Esophagus muscularis mucosa (tissue), 4 donors: ENCODE data around the gene IRGQ. TPM values are rescaled to one million over a fixed set of nuclear protein-coding genes. Genes with fewer than 3 reads are reported as not detected.
A peak's percentile ranks its signal among the peaks of the same experiment; 100 is the strongest.

Experiments used
- DNase-seq: peaks from one replicate; pipeline ENCODE4 v3.0.0-alpha.2; 2017; ENCODE audit errors: extremely low spot score
- H3K27ac ChIP-seq, 4 donors: fragments of 200-600 bp; sonication (generic); replicated peaks in 1 of 4; 1 replicate in 3 of 4; 2 replicates in 1 of 4; pipeline ENCODE4 v1.5.1; 2016 to 2019; ENCODE audit warnings: mild to moderate bottlenecking in 1 of 4
- H3K27me3 ChIP-seq, 4 donors: fragments of 200-600 bp; sonication (generic); one replicate each; pipeline versions ENCODE4 v1.5.1 to v1.6.0; 2016 to 2019
- H3K36me3 ChIP-seq, 4 donors: fragments of 200-600 bp; sonication (generic); one replicate each; pipeline ENCODE4 v1.5.1; 2016 to 2019
- H3K4me1 ChIP-seq, 4 donors: fragments of 200-600 bp; sonication (generic); one replicate each; pipeline ENCODE4 v1.5.1; 2016 to 2019
- H3K4me3 ChIP-seq, 4 donors: fragments of 200-600 bp; sonication (generic); 1 replicate in 2 of 4; 2 replicates in 2 of 4; pipeline ENCODE4 v1.5.1; 2016 to 2019; ENCODE audit warnings: mild to moderate bottlenecking in 4 of 4, moderate library complexity in 1 of 4
- H3K9me3 ChIP-seq, 4 donors: fragments of 200-600 bp; sonication (generic); 1 replicate in 3 of 4; 2 replicates in 1 of 4; pipeline ENCODE4 v1.5.1; 2016 to 2019
- CTCF ChIP-seq, 3 experiments: fragments of 200-600 bp in 2 of 3; fragments of 450-650 bp in 1 of 3; sonication (generic) in 2 of 3; IDR thresholded peaks; one replicate each; pipeline ENCODE4 v1.5.1; 2017 to 2019; ENCODE audit warnings: antibody characterized with exemption in 3 of 3, mild to moderate bottlenecking in 2 of 3, moderate library complexity in 1 of 3
- EP300 ChIP-seq: sonication (generic); formaldehyde crosslinking; IDR thresholded peaks from one replicate; pipeline ENCODE4 v1.6.1; 2017; ENCODE audit warnings: antibody characterized with exemption
- POLR2A ChIP-seq: fragments of 450-650 bp; IDR thresholded peaks from one replicate; pipeline ENCODE4 v1.6.1; 2017; ENCODE audit warnings: antibody characterized with exemption, moderate library complexity, mild to moderate bottlenecking, low read depth
- POLR2AphosphoS5 ChIP-seq, 2 donors: sonication (generic); formaldehyde crosslinking; IDR thresholded peaks; one replicate each; pipeline ENCODE4 v1.6.1; 2017; ENCODE audit warnings: antibody characterized with exemption in 2 of 2
- WGBS: methylation state at CpG from one replicate; pipeline ENCODE4 v1.1.5; 2018; 5-methylcytosine and 5-hydroxymethylcytosine counted together
- intact Hi-C: fragments of 100-400 bp; cut with DNase I; formaldehyde crosslinking; loops from one replicate; pipeline ENCODE4 v1.15.1; 2023
- total RNA-seq, 4 donors: library from RNA; depleted of rRNA; stranded (reverse); fragments of >200 nt; gene quantifications; one replicate each; pipeline versions ENCODE4 v1.1.0 to v1.2.1, GENCODE V29; 2016

IRGQ gene
- total RNA-seq, 4 donors from 2014 or later = 20.3 to 36.0 (median 28.6) TPM

- 83% methylated on average over 4 of the region's 4 CpGs for WGBS
- DNase-seq = no peak
- Histone ChIP-seq H3K27ac (no peak overlapping the region), H3K4me3 (no peak overlapping the region), H3K4me1 (peaks cover 18 to 29% (median 28%) of the 10 kb centered on the region in 4 donors), H3K27me3 (no peaks in the 10 kb centered on the region), H3K9me3 (no peaks in the 10 kb centered on the region), H3K36me3 (peaks cover 4 to 57% (median 37%) of the 10 kb centered on the region in 4 donors)
- TF ChIP-seq CTCF (IDR thresholded peaks at IDR 0.05) (no peak), EP300 (no peak), POLR2AphosphoS5 (IDR thresholded peaks at IDR 0.05) (no peak), POLR2A (no peak)
- intact Hi-C loops = loop anchor here (5.0 kb wide), 1 partner anchor 62 kb away; no protein-coding TSS in a partner anchor
Measured at GRCh38 chr19:43599635-43600295, 3.8 kb upstream of the IRGQ start.

GRCh38 chr19:43598445-43599240, 2.7 kb upstream of the IRGQ start:
- no peak overlapping the region for H3K4me3 ChIP-seq
- intact Hi-C loops = loop anchor here (5.0 kb wide), 1 partner anchor 61 kb away; no protein-coding TSS in a partner anchor
- 93% methylated on average over 17 of the region's 19 CpGs for WGBS
- H3K27me3 ChIP-seq = no peaks in the 10 kb centered on the region
- DNase-seq = no peak
- TF ChIP-seq CTCF (IDR thresholded peaks at IDR 0.05) (no peak), POLR2A (no peak), EP300 (no peak), POLR2AphosphoS5 (IDR thresholded peaks at IDR 0.05) (no peak)
- H3K9me3 ChIP-seq = no peaks in the 10 kb centered on the region
- no peak overlapping the region for H3K27ac ChIP-seq
- peaks cover 29 to 40% (median 39%) of the 10 kb centered on the region in 4 donors for H3K4me1 ChIP-seq
- peaks cover 5 to 59% (median 43%) of the 10 kb centered on the region in 4 donors for H3K36me3 ChIP-seq

GRCh38 chr19:43597876-43598275, 1.9 kb upstream of the IRGQ start:
- no peak for TF ChIP-seq POLR2A
- DNase-seq = no peak
- Histone ChIP-seq H3K36me3 (peaks cover 13 to 66% (median 48%) of the 10 kb centered on the region in 4 donors), H3K27me3 (no peaks in the 10 kb centered on the region), H3K9me3 (no peaks in the 10 kb centered on the region), H3K4me3 (no peak overlapping the region), H3K27ac (peak overlapping the region in 1 of 4 donors; percentile 98), H3K4me1 (peaks cover 33 to 48% (median 47%) of the 10 kb centered on the region in 4 donors)
- 43% methylated on average over 5 of the region's 5 CpGs for WGBS
- intact Hi-C loops = loop anchor here (2.0 to 5.0 kb wide), 2 partner anchors 55 to 61 kb away; no protein-coding TSS in a partner anchor

GRCh38 chr19:43596842-43597461, 1.0 kb upstream of the IRGQ start:
- Histone ChIP-seq H3K4me3 (peak overlapping the region; percentile 58 to 71 (median 70)), H3K9me3 (no peaks in the 10 kb centered on the region), H3K27ac (peak overlapping the region; percentile 93 to 98 (median 95)), H3K27me3 (no peaks in the 10 kb centered on the region), H3K4me1 (peaks cover 33 to 57% (median 50%) of the 10 kb centered on the region in 4 donors), H3K36me3 (peaks cover 18 to 66% (median 50%) of the 10 kb centered on the region in 4 donors)
- intact Hi-C loops = loop anchor here (2.0 to 5.0 kb wide), 2 partner anchors 56 to 60 kb away; no protein-coding TSS in a partner anchor
- no peak for DNase-seq
- TF ChIP-seq POLR2AphosphoS5 (IDR thresholded peaks at IDR 0.05) = no peak
- WGBS = 32% methylated on average over 6 of the region's 7 CpGs

GRCh38 chr19:43595605-43595998, 332 bp downstream of the IRGQ start:
- H3K4me1 ChIP-seq = peaks cover 33 to 59% (median 50%) of the 10 kb centered on the region in 4 donors
- H3K36me3 ChIP-seq = peaks cover 24 to 66% (median 54%) of the 10 kb centered on the region in 4 donors
- no peaks in the 10 kb centered on the region for H3K27me3 ChIP-seq
- H3K4me3 ChIP-seq = peak overlapping the region; percentile 58 to 71 (median 70)
- intact Hi-C loops = loop anchor here (2.0 to 5.0 kb wide), 2 partner anchors 19 to 58 kb away; no protein-coding TSS in a partner anchor
- H3K9me3 ChIP-seq = no peaks in the 10 kb centered on the region
- 2% methylated on average over 16 of the region's 18 CpGs for WGBS
- no peak for DNase-seq
- H3K27ac ChIP-seq = peak overlapping the region; percentile 88 to 98 (median 94)
- TF ChIP-seq EP300 (no peak), POLR2AphosphoS5 (IDR thresholded peaks at IDR 0.05) (no peak), POLR2A (no peak), CTCF (IDR thresholded peaks at IDR 0.05) (no peak)
